IPS DF 4.7 (cell line): ENCODE results near the gene ANGPTL8.

ENCODE experiments used
- DNase-seq: peaks from one replicate; pipeline ENCODE4 v3.0.0-alpha.2; 2013; ENCODE audit warnings: low spot score; ENCODE audit errors: extremely low read depth

Gene ANGPTL8

GRCh38 chr19:11239377-11240000 is at the start of gene ANGPTL8:
Gene ANGPTL8 (plus strand): TSS chr19:11239619. CDS start chr19:11239638, 19 bp downstream.
- DNase-seq, result no peak

- no peak for DNase-seq
Measured at GRCh38 chr19:11190501-11190900, 48.9 kb upstream of the ANGPTL8 start.

GRCh38 chr19:11191273-11191755 is 48.1 kb upstream of the ANGPTL8 start:
- DNase-seq, result no peak

GRCh38 chr19:11191934-11192333 is 47.5 kb upstream of the ANGPTL8 start:
- no peak for DNase-seq

- DNase-seq, result no peak
Measured at GRCh38 chr19:11192957-11193939, 46.2 kb upstream of the ANGPTL8 start.

GRCh38 chr19:11194173-11194572 is 45.2 kb upstream of the ANGPTL8 start:
- no peak for DNase-seq

GRCh38 chr19:11194656-11195558 is 44.5 kb upstream of the ANGPTL8 start:
- DNase-seq, result no peak

- DNase-seq, result no peak
Measured at GRCh38 chr19:11195681-11196080, 43.7 kb upstream of the ANGPTL8 start.

- DNase-seq, result no peak
Measured at GRCh38 chr19:11196406-11197287, 42.8 kb upstream of the ANGPTL8 start.

- no peak for DNase-seq
Measured at GRCh38 chr19:11197291-11198174, 41.9 kb upstream of the ANGPTL8 start, which contains the start of gene KANK2. Gene KANK2 (minus strand): TSS chr19:11197545. CDS start chr19:11194511, 3,034 bp downstream.

GRCh38 chr19:11198175-11198534 is 41.3 kb upstream of the ANGPTL8 start:
- DNase-seq, result no peak

GRCh38 chr19:11198769-11199424 is 40.5 kb upstream of the ANGPTL8 start:
- no peak for DNase-seq

GRCh38 chr19:11199517-11199916 is 39.9 kb upstream of the ANGPTL8 start:
- DNase-seq, result no peak

GRCh38 chr19:11200015-11200574 is 39.3 kb upstream of the ANGPTL8 start:
- no peak for DNase-seq

- DNase-seq, result no peak
Measured at GRCh38 chr19:11200931-11201330, 38.5 kb upstream of the ANGPTL8 start.

- no peak for DNase-seq
Measured at GRCh38 chr19:11201791-11202190, 37.6 kb upstream of the ANGPTL8 start.

- DNase-seq, result no peak
Measured at GRCh38 chr19:11202488-11203193, 36.8 kb upstream of the ANGPTL8 start.
